Stimulated activated CD4-positive, alpha-beta T cell treated with anti-CD3 and anti-CD28 coated beads, Interleukin-1b, Interleukin-23, amount 100 ng/mL, for 4 hours (primary cell): ENCODE data around the gene SLC2A10.

Source experiments
- DNase-seq, 2 donors: peaks; one replicate each; pipeline ENCODE4 v3.0.0-alpha.2; 2020; ENCODE audit warnings: low read depth in 2 of 2

SLC2A10 gene

DNA sequence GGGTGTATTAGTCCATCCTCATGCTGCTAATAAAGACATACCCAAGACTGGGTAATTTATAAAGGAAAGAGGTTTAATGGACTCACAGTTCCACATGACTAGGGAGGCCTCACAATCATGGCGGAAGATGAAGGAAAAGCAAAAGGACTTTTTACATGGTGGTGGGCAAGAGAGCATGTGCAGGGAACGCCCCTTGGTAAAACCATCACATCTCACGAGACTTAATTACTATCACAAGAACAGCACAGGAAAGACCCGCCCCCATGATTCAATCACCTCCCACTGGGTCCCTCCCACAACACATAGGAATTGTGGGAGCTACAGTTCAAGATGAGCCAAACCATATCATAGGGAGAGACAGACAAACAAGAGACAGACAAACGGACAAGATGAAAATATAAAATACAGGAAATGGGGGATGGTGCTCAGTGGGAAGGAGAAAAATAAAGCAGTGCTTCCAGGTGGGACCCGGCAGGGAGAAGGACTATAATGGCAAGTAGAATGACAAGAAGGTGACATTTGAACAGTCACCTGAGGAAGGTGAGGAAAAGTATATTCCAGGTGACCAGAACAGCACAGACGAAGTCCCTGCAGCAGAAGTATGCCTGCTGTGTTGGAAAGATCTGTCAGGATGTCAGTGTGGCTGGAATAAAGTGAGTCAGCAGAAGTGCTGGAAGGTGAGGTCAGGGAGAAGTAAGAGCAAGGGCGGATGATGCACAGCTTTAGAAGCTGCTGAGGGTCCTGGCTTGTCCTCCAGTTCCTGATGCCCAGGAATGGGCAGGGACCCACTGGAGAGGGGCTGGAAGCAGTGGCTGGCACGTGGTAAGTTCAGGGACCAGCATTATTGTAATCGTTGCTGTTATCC, 61.1 kb downstream of the SLC2A10 start:
- DNase-seq: no peak

GRCh38 chr20:46771195-46771588, 61.7 kb downstream of the SLC2A10 start:
- DNase-seq: no peak

DNA sequence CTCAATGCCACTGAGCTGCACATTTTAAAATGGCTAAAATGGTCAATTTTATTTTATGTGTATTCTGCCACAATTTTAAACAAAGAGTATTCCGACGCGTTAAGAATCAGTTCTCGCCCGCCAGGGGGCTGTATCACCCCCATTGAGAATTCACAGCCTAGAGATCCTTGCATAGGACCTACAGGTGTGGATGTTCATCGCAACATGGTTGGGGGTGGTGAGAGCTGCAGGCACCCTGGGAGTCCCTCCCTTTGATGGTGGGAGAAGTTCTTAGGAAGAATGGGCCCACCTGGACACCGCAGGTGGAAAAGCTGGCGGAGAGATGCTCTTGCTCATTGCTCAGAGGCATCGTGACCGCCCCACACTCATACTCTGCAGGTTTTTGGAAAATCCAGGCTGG, 63.5 kb downstream of the SLC2A10 start:
- DNase-seq: no peak

DNA sequence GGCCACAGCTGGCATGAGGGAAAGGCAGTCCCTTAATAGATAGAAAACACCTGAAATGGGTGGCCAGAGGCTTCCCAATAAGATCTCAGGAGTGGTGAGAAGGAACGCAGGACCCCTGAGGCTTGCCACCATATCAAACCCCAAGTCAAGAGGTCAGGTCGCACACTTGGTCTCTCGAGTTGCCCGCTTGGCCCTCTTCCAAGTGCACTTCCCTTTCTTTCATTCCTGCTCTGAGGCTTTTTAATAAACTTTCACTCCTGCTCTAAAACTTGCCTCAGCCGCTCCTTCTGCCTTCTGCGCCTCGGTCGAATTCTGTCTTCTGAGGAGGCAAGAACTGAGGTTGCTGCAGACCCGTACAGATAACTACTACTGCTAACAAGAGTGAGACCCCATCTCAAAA, 64.2 kb downstream of the SLC2A10 start:
- DNase-seq: no peak

DNA sequence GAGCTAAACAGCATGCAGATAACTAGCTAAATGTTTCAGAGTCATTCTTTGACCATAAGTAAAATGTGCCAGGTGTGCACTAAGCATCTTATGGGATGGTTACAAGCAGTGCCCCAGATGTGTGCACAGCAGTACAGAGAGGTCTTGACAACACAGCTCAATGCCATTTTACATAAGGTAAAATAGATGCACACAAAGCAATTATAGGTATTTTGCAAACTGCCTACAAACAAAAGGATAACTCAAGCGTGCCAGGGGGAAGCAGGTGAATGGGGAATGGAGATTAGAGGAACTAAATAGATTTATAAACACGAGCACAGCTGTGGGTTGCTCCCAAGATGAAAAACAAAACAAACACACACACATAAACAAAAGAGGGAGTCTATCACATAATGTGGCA, 64.8 kb downstream of the SLC2A10 start:
- no peak for DNase-seq

- no peak for DNase-seq
Observed at GRCh38 chr20:46774943-46775560, 65.6 kb downstream of the SLC2A10 start.

DNA sequence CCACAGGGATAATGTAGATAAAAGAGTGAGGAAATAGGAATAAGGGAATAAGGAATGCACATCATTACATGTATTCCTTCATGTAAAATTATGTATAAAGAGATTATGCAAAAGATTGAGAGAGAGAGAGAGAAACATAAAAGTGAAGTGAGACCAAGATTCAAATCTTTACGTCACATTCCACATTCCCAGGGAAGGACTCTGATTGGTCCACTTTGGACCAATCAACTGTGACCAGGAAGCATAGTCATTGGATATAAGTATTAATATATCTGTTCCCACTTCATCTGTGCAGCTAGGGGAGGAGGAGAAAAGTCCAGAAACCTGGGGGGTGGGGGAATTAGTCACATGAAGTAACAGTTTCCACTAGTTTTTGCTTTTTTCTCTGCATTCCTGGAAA, 66.4 kb downstream of the SLC2A10 start:
- no peak for DNase-seq

GRCh38 chr20:46777331-46777730, 67.9 kb downstream of the SLC2A10 start:
- DNase-seq: no peak

GRCh38 chr20:46779831-46780230, 70.4 kb downstream of the SLC2A10 start:
- no peak for DNase-seq

DNA sequence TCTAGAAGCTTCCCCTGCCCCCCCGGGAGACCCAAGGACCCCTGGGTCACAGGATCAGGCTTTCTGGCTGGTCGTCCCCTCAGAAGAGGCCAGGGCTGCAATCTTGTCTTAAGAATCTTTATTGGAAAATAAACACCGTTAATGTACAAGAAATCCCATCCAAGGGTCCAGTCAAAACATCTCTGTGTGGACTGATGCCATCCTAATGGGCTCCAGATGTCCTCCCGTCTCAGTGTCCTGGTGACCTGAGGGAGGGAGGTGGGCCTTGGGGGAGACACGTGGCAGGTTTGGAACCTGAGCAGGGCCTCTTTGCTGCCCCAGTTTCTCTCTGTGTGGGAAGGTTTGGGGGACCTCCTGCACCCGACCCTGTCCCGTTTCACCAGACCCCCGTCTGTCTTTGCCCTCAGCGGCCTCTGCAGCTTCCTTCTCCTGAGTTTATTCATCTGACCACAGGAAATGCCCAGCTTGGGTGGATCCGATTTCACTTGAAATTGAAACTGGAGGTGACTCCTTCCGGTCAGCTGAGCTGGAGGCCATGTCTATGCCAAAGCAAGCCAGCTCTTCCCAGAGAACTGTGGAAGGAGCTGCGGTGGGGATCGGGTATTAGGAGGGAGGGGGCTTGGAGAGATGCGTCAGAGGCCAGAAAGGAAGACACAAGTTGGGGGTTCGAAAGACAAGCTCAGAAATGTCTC, 75.1 kb downstream of the SLC2A10 start:
- DNase-seq: no peak
